RWPE2 (cell line): ENCODE data around the gene HDAC10.

Source experiments
- ATAC-seq: fragments of 200-7000 bp; cut with Tn5 transposase; 3 replicates; pipeline ENCODE4 v1.9.1; 2021; ENCODE audit warnings: low read depth
- DNase-seq: peaks from one replicate; pipeline ENCODE4 v3.0.0-alpha.2; 2020; ENCODE audit warnings: low spot score
- H3K27ac ChIP-seq: fragments of 450-650 bp; 2 replicates; pipeline ENCODE4 v1.5.1; 2017; ENCODE audit warnings: mild to moderate bottlenecking; ENCODE audit not compliant: poor library complexity, severe bottlenecking
- H3K27me3 ChIP-seq: fragments of 250-450 bp; sonication (Bioruptor Pico); 2 replicates; pipeline ENCODE4 v1.5.1; 2021; ENCODE audit warnings: mild to moderate bottlenecking, moderate library complexity; ENCODE audit not compliant: insufficient read depth, poor library complexity, severe bottlenecking
- H3K36me3 ChIP-seq: fragments of 250-450 bp; sonication (Bioruptor Pico); 2 replicates; pipeline ENCODE4 v1.5.1; 2020; ENCODE audit warnings: low read depth, mild to moderate bottlenecking, moderate library complexity
- H3K4me1 ChIP-seq: fragments of 250-450 bp; sonication (Bioruptor Pico); 2 replicates; pipeline ENCODE4 v1.5.1; 2021; ENCODE audit warnings: mild to moderate bottlenecking, moderate library complexity; ENCODE audit not compliant: insufficient read depth, poor library complexity, severe bottlenecking
- H3K4me3 ChIP-seq: fragments of 250-450 bp; sonication (Bioruptor Pico); 2 replicates; pipeline ENCODE4 v1.5.1; 2021; ENCODE audit warnings: mild to moderate bottlenecking, moderate library complexity; ENCODE audit not compliant: severe bottlenecking
- H3K9me3 ChIP-seq: fragments of 250-450 bp; sonication (Bioruptor Pico); 2 replicates; pipeline ENCODE4 v1.5.1; 2021; ENCODE audit warnings: mild to moderate bottlenecking, moderate library complexity; ENCODE audit not compliant: severe bottlenecking
- CTCF ChIP-seq: fragments of 450-650 bp; IDR thresholded peaks from one replicate; pipeline ENCODE4 v1.5.1; 2017; ENCODE audit warnings: mild to moderate bottlenecking, moderate library complexity; ENCODE audit not compliant: poor library complexity, severe bottlenecking

The HDAC10 gene

DNA sequence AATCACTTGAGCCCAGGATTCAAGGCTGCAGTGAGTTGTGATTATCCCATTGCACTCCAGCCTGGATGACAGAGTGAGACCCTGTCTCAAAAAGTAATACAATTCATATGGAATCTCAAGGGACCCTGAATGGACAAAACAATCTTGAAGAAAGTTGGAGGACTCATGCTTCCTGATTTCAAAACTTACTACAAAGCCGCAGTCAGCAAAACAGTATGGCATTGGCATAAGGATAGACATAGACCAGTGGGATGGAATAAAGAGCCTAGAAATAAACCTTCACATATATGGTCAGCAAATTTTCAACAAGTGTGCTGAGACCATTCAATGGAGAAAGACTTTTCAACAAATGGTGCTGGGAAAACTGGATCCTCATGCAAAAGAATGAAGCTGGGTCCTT is 47.8 kb downstream of the HDAC10 start:
- no peak for TF ChIP-seq CTCF
- H3K4me3 ChIP-seq, result no peak overlapping the region

DNA sequence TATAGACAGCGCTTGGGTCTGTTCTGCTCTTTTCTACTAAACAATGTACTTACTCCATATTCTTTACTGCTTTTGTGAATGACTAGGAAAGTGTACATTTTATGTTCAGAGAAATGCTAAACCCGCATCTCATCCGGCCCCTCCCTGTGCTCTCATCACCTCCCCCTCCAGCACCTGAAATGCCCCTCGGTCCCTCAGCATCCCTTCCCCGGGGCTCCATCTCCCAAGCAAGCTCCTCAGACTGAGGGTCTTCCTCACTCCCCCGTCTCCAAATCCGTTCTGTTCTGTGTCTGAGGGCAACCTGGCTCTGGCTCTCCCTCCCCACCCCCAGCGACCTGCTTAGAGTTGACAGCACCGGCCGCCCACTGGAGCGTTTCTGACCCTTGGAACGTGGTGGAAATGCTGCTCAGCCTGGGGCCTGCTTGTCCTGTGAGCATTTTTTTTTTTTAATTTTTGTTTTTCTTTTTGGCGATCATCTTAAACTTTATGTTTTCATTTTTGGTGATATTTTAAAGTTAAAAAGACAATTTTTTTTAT is 48.9 kb downstream of the HDAC10 start:
- Histone ChIP-seq H3K27ac (no peak overlapping the region), H3K4me1 (no peaks in the 10 kb centered on the region), H3K4me3 (peak overlapping the region; percentile 100), H3K9me3 (no peaks in the 10 kb centered on the region), H3K36me3 (peaks cover 46% of the 10 kb centered on the region), H3K27me3 (no peaks in the 10 kb centered on the region)
- no peak for DNase-seq
- ATAC-seq, result no peak
- TF ChIP-seq CTCF, result no peak

More for the DNA sequence above, 47.8 kb downstream of the HDAC10 start:
- DNase-seq (no peak), ATAC-seq (no peak)
- Histone ChIP-seq H3K9me3 (no peaks in the 10 kb centered on the region), H3K27me3 (no peaks in the 10 kb centered on the region), H3K4me1 (no peaks in the 10 kb centered on the region), H3K36me3 (peaks cover 45% of the 10 kb centered on the region), H3K27ac (no peak overlapping the region)

DNA sequence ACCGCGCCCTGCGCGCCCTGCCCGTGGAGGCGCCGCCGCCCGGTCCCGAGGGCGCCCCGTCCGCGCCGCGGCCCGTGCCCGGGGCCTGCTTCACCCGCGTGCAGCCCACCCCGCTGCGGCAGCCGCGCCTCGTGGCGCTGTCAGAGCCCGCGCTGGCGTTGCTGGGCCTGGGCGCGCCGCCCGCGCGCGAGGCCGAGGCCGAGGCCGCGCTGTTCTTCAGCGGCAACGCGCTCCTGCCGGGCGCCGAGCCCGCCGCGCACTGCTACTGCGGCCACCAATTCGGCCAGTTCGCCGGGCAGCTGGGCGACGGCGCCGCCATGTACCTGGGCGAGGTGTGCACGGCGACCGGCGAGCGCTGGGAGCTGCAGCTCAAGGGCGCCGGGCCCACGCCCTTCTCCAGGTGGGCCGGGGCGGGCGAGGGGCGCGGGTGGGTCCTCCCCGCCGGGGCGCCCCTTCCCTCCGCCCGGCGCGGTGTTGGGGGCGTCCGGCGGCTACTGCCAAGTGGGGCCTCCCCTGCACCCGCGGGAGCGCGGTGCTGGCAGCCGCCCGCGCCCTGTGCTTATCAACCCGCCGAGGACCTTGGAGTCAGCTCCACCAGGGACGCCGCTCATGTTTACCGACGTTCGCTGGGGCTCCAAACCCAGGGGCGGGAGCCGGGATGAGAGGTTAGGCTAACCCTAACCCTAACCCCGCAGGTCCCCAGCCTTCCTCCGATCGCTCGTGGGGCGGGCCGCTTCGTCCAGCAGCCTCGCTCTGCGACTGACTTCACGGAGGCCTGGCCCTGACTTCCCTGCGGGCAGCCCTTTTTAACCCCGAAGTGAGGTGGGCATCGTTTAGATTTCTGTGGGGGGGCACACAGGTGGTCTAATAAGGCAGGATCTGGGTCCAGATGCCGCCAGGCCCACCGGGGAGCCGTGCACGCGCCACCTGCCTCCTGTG is 49.6 kb downstream of the HDAC10 start:
- ATAC-seq, result no peak
- H3K36me3 ChIP-seq, result peaks cover 39% of the 10 kb centered on the region
- TF ChIP-seq CTCF, result no peak
- DNase-seq, result no peak
- no peaks in the 10 kb centered on the region for H3K27me3 ChIP-seq
- H3K9me3 ChIP-seq, result no peaks in the 10 kb centered on the region
- peak overlapping the region; percentile 50 for H3K27ac ChIP-seq
- H3K4me3 ChIP-seq, result peak overlapping the region; percentile 100
- H3K4me1 ChIP-seq, result no peaks in the 10 kb centered on the region

- Histone ChIP-seq H3K27ac (peak within 1 kb of the TSS; percentile 50), H3K4me1 (no peaks in the 10 kb centered on the region), H3K4me3 (peak within 1 kb of the TSS; percentile 100), H3K36me3 (peaks cover 41% of the 10 kb centered on the region), H3K27me3 (no peaks in the 10 kb centered on the region), H3K9me3 (no peaks in the 10 kb centered on the region)
- no peak for TF ChIP-seq CTCF
- ATAC-seq (peak; percentile 78), DNase-seq (peak; percentile 87)
Measured at GRCh38 chr22:50200461-50201190, 50.4 kb downstream of the HDAC10 start, which contains the start of gene SELENOO. Gene SELENOO (plus strand): TSS chr22:50201011. CDS start chr22:50201037, 26 bp downstream.
